ENCODE measurements around the gene HAS3.
"Not testable (repeated sequence)": the region's sequence is repeated elsewhere in the genome, so short reads cannot be mapped to it uniquely, and the experiment has no call there.

The HAS3 gene

DNA sequence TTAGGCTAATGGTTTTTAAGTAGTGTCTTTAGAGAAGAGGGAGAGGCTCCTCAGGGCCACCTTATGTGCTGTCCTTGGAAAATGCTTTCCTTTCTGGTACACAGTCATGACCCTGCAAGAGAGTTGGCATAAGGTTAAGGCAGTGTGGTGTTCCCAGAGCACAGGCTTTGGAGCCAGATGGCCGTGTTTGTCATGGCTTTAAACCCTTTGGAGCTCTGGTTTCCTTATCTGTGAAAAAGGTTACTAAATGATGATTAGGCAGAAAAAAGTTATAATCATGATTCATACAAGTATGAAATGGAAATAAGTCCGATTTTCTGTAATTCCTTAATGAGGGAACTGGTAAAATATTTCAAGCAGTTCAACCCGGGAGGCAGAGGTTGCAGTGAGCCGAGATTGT, 40.2 kb downstream of the HAS3 start:
- no peak for DNase-seq

DNA sequence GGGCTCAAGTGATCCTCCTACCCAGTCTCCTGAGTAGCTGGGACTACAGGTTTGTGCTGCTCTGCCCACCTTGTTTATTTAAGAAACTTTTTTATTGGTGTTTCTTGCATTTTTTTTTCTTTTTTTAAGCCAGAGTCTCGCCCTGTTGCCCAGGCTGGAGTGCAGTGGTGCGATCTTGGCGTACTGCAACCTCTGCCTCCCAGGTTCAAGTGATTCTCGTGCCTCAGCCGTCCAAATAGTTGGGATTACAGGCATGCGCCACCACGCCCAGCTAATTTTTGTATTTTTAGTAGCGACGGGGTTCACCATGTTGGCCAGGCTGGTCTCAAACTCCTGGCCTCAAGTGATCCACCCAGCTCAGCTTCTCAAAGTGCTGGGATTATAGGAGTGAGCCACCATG, 44.2 kb downstream of the HAS3 start:
- DNase-seq: not testable (repeated sequence)

DNA sequence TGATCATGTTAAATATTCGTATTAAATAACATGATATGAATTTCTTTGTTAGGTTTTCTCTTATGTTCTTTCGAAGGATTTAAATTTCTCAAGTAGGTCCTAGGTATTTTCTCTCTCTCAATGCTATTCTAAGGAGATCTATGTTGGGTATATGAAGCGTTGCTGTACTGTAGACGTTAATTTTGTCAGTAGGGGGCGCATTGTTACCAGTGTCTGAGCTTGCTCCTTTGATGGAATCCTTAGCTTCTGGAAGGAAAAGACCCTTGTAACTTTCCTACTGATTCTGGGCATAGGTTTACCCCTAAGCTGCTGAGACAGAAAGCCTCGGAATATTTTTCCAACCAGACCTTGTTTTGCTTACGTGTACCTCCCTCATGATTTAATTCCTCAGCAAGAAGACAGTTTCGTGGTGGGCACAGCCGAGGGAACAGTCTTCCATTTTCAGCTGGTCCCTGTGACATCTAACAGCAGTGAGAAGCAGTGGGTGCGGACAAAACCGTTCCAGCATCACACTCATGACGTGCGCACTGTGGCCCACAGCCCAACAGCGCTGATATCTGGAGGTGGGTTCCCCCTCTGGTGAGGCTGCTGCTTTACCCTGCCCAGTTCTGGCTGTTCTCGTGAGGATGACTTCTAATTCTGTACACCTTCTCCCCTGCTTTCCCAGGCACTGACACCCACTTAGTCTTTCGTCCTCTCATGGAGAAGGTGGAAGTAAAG, 44.9 kb downstream of the HAS3 start:
- peak; percentile 78 for DNase-seq

DNA sequence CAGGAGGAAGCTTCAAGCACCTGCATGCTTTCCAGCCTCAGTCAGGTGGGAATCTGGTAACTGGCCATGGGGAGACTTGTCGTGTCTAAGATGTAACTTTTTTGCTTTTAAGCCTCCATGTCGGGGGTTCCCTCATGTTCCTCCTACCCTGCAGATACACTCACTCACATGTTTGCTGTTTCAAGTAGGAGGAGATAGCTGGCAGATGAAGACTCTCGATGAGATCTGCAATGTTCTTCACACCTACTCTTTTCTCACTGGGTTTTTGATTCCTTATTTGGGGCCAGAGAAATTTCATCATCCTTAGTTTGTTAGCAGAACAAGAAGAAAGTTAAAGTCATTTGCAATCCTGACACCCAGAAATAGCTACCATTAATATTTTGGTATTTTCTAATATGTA, 51.7 kb downstream of the HAS3 start:
- no peak for DNase-seq

DNA sequence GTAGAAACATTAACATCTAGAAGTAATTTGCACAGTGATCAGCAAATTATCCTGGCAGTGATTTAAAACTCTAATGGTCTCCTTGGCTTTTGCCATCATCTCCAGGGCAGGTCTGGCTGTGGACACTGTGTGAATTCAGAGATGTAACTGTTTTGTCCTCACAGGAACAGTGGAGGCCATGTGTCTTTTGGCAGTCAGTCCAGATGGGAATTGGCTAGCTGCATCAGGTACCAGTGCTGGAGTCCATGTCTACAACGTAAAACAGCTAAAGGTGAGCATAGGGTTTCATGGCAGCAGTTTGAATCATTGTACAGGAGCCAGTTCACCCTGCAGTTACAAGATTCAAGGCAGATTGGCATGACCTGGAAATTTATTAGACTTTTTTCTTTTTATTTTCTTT, 54.7 kb downstream of the HAS3 start:
- no peak for DNase-seq

DNA sequence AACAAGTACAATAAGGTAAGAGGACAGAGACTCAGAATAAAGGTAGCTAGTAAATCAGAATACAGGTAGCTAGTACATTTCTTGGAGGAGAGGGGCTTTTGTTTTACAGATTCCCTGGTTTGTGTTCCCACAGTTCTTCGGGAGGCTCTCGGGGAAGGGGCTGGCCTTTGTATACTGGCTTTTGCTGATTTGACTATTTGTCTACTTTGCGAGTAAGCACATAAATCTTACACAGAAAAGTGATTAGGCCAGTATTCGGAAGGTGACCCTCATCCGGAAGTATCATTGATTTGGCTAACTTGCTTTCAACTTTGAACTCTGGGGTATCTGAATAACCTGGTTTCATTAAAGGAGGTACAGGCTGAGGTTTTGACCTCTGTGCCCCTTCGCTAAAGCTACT, 60.1 kb downstream of the HAS3 start:
- no peak for DNase-seq

DNA sequence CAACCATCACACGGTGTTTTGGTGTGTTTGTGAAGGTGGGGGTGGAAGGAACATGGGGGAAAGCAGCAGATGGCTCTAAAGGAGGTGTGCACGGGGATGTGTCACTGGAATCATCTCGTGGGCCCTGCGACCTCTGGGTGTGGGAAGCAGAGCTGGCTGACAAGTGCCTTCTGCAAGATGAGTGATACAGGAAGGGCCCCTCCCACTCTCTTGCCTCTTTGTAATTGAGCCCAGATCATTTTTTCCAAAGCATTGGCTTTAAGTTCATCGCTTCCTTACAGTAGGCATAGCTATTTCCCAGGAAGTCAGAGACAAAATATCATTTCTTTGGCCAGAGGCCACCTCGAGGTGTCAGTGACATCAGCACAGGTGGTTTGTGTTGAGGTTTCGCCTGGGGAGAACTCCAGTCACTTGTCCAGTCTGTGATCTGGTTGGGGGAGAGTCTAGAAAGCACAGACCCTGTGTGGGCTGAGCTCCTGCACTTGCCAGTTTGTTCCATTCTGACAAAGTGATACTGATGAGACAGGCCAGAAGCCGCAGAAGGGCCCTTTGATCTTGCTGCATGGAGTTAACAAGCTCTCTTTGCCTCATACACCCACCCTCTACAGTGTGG, 60.9 kb downstream of the HAS3 start:
- DNase-seq: no peak

DNA sequence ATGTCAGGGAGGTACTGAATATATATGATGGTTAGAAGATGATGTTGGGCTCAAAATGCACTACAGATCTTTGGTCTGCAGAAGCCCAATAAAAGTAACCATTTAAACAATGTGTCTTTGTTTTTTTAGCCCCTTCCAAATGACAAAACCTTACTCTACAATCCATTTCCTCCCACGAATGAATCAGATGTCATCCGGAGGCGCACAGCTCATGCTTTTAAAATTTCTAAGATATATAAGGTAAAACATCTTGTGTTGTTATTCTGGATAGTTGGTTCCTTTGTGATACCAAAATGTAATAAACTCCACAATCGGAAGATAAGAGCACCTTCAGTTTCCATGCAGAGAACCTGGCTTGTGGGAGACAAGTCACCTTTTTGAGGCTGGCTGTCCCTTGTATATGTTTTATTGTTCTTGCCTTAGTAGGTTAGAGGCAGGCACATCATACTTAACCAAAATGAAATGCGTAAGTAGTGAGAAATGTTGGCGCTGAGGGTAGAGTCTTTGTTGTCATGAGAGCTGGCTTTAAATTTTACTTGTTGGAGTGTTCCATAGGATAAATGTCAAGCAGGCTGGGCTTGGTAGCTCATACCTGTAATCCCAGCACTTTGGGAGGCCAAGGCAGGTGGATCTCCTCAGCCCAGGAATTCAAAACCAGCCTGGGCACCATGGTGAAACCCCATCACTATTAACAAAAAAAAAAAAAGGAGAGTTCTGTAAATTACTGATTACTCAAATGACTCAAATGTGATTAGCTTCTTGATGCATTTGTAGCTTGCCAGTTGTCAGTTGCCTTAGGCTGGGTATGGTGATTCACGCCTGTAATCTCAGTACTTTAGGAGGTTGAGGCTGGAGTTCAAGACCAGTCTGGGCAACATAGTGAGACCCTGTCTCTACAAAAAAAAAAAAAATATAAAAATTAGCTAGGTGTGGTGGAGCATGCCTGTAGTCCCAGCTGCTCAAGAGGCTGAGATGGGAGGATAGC, 61.8 kb downstream of the HAS3 start:
- no peak for DNase-seq
